ENCODE results near the gene OR6X1. TPM values are rescaled to one million over a fixed set of nuclear protein-coding genes. Genes with fewer than 3 reads are reported as not detected.

Gene OR6X1
- total and polyA plus RNA-seq, 2 donors (not counting 1 experiment from before 2014, with no cell fraction given), result not detected

GRCh38 chr11:123745764-123746451 lies 8.4 kb downstream of the OR6X1 start:
- no peak overlapping the region for H3K4me3 Mint-ChIP-seq
- Histone ChIP-seq H3K4me2 (replicated peaks; ENCODE audit: low read depth, low read length, poor library complexity, severe bottlenecking) (no peak overlapping the region), H4K20me1 (ENCODE audit: control insufficient read depth, insufficient read depth, low read length, poor library complexity, severe bottlenecking) (no peaks in the 10 kb centered on the region), H3K9ac (ENCODE audit: low read length) (no peak overlapping the region), H2AFZ (ENCODE audit: insufficient read depth, low read depth, low read length, poor library complexity, severe bottlenecking) (no peak overlapping the region), H3K4me3 (ENCODE audit: control extremely low read depth in 1 of 5, extremely low read depth in 1 of 5, insufficient read depth in 1 of 5, low read depth in 2 of 5, low read length in 4 of 5) (no peak overlapping the region), H3K27me3 (replicated peaks in 1 of 4; ENCODE audit: control extremely low read depth in 1 of 4, control insufficient read depth in 3 of 4, insufficient read depth in 4 of 4, low read length in 3 of 4) (peaks cover 0 to 14% (median 7%) of the 10 kb centered on the region in 4 experiments), H3K9me3 (ENCODE audit: control extremely low read depth in 1 of 3, control insufficient read depth in 2 of 3, insufficient read depth in 1 of 3, low read length in 2 of 3) (no peaks in the 10 kb centered on the region), H3K27ac (ENCODE audit: low read length in 2 of 2) (no peak overlapping the region), H3K79me2 (ENCODE audit: control insufficient read depth, insufficient read depth, low read length) (peaks cover 15% of the 10 kb centered on the region), H3K4me1 (ENCODE audit: control insufficient read depth in 2 of 2, insufficient read depth in 2 of 2, low read length in 2 of 2) (peaks cover 7 to 10% of the 10 kb centered on the region in 2 donors), H3K36me3 (replicated peaks in 1 of 2; ENCODE audit: control extremely low read depth in 1 of 2, control insufficient read depth in 1 of 2, extremely low read depth in 1 of 2, insufficient read depth in 2 of 2, low read length in 1 of 2) (no peaks in the 10 kb centered on the region)
- TF ChIP-seq EZH2 (IDR thresholded peaks at IDR 0.05; ENCODE audit: borderline replicate concordance, insufficient read depth, low read depth, low read length, poor library complexity, severe bottlenecking) (no peak), CTCF (IDR thresholded peaks at IDR 0.05) (no peak)
- intact Hi-C loops (cut with micrococcal nuclease), result no loop called here
- peaks cover 6% of the 10 kb centered on the region for H3K9me3 Mint-ChIP-seq (ENCODE audit: insufficient read depth)
- CTCF ChIA-PET, result interaction anchor here (1.4 kb wide), 1 partner anchor 37 kb away, joined by 3 read pairs; no protein-coding TSS in a partner anchor
- ATAC-seq (ENCODE audit: low read depth) (no peak), DNase-seq (no peak)
- peaks cover 42% of the 10 kb centered on the region for H3K27me3 Mint-ChIP-seq
- peaks cover 12% of the 10 kb centered on the region for H3K4me1 Mint-ChIP-seq
- H3K27ac Mint-ChIP-seq, result no peak overlapping the region
- WGBS (ENCODE audit: insufficient coverage), result 75% methylated on average over 1 of the region's 2 CpGs
- POLR2A ChIA-PET, result no interaction called here

- H3K36me3 ChIP-seq (replicated peaks in 1 of 2; ENCODE audit: control extremely low read depth in 1 of 2, control insufficient read depth in 1 of 2, extremely low read depth in 1 of 2, insufficient read depth in 2 of 2, low read length in 1 of 2), result peaks cover 0 to 7% of the 10 kb centered on the region in 2 experiments
- WGBS (ENCODE audit: insufficient coverage), result no CpG with 5 or more reads among the region's 3 CpGs
- Mint-ChIP-seq H3K27me3 (peaks cover 15% of the 10 kb centered on the region), H3K4me1 (peaks cover 35% of the 10 kb centered on the region), H3K27ac (no peak overlapping the region), H3K9me3 (ENCODE audit: insufficient read depth) (peaks cover under 1% of the 10 kb centered on the region), H3K4me3 (peak overlapping the region; percentile 98)
- peaks cover 0 to 9% (median 0%) of the 10 kb centered on the region in 4 experiments for H3K27me3 ChIP-seq (replicated peaks in 1 of 4; ENCODE audit: control extremely low read depth in 1 of 4, control insufficient read depth in 3 of 4, insufficient read depth in 4 of 4, low read length in 3 of 4)
- intact Hi-C loops (cut with micrococcal nuclease), result loop anchor here (5.0 kb wide), 2 partner anchors 880 to 1060 kb away; partner anchors contain the start of genes MSANTD2 and TBRG1
- peak; percentile 7 for DNase-seq
- ATAC-seq (ENCODE audit: low read depth), result no peak
- POLR2A ChIA-PET, result interaction anchor here (0.7 kb wide), 1 partner anchor 945 kb away, joined by 8 read pairs; no protein-coding TSS in a partner anchor
- peaks cover 20 to 21% of the 10 kb centered on the region in 2 donors for H3K4me1 ChIP-seq (ENCODE audit: control insufficient read depth in 2 of 2, insufficient read depth in 2 of 2, low read length in 2 of 2)
- H3K9me3 ChIP-seq (ENCODE audit: control extremely low read depth in 1 of 3, control insufficient read depth in 2 of 3, insufficient read depth in 1 of 3, low read length in 2 of 3), result no peaks in the 10 kb centered on the region
- H3K9ac ChIP-seq (ENCODE audit: low read length), result no peak overlapping the region
- TF ChIP-seq EZH2 (IDR thresholded peaks at IDR 0.05; ENCODE audit: borderline replicate concordance, insufficient read depth, low read depth, low read length, poor library complexity, severe bottlenecking), result no peak
- no peak for TF ChIP-seq CTCF (IDR thresholded peaks at IDR 0.05)
- H3K4me3 ChIP-seq (ENCODE audit: control extremely low read depth in 1 of 5, extremely low read depth in 1 of 5, insufficient read depth in 1 of 5, low read depth in 2 of 5, low read length in 4 of 5), result no peak overlapping the region
- peak overlapping the region; percentile 76 for H3K4me2 ChIP-seq (replicated peaks; ENCODE audit: low read depth, low read length, poor library complexity, severe bottlenecking)
- no peak overlapping the region for H3K27ac ChIP-seq (ENCODE audit: low read length in 2 of 2)
- no peaks in the 10 kb centered on the region for H4K20me1 ChIP-seq (ENCODE audit: control insufficient read depth, insufficient read depth, low read length, poor library complexity, severe bottlenecking)
- H3K79me2 ChIP-seq (ENCODE audit: control insufficient read depth, insufficient read depth, low read length), result peaks cover 39% of the 10 kb centered on the region
- CTCF ChIA-PET, result interaction anchor here (0.7 kb wide), 1 partner anchor 946 kb away, joined by 3 read pairs; no protein-coding TSS in a partner anchor
- H2AFZ ChIP-seq (ENCODE audit: insufficient read depth, low read depth, low read length, poor library complexity, severe bottlenecking), result peak overlapping the region; percentile 98
Measured at GRCh38 chr11:123742724-123743120, 11.6 kb downstream of the OR6X1 start.

All from B cell (primary cell).